Lower lobe of right lung (tissue), 2 donors: Measurements from ENCODE around the gene KIZ. TPM values are rescaled to one million over a fixed set of nuclear protein-coding genes. Genes with fewer than 3 reads are reported as not detected.

Experiments used
- ATAC-seq, 2 donors: fragments of 200-7000 bp; cut with Tn5 transposase; one replicate each; pipeline ENCODE4 v1.9.1; 2020 to 2022; ENCODE audit warnings: mild to moderate bottlenecking in 2 of 2, moderate library complexity in 2 of 2
- DNase-seq: peaks from one replicate; pipeline ENCODE4 v3.0.0-alpha.2; 2020
- H3K27ac ChIP-seq: fragments of 200-600 bp; one replicate; pipeline ENCODE4 v1.8.0; 2022
- H3K27me3 ChIP-seq: fragments of 200-600 bp; one replicate; pipeline ENCODE4 v1.8.0; 2022; ENCODE audit warnings: low read depth
- H3K36me3 ChIP-seq: fragments of 200-600 bp; one replicate; pipeline ENCODE4 v1.8.0; 2022; ENCODE audit warnings: mild to moderate bottlenecking
- H3K4me1 ChIP-seq: fragments of 200-600 bp; one replicate; pipeline ENCODE4 v1.8.0; 2022
- H3K4me3 ChIP-seq: fragments of 200-600 bp; one replicate; pipeline ENCODE4 v1.8.0; 2022; ENCODE audit warnings: mild to moderate bottlenecking
- H3K9me3 ChIP-seq: fragments of 200-600 bp; one replicate; pipeline ENCODE4 v1.8.0; 2022
- intact Hi-C: fragments of 100-400 bp; cut with DNase I; formaldehyde crosslinking; loops from one replicate; pipeline ENCODE4 v1.11.0; 2022
- total RNA-seq: library from RNA; stranded (reverse); fragmentation: NEBNext Ultra II Directional; extraction: Animal tissue kit (Norgen Biotek cat#: 25700); gene quantifications from one replicate; pipeline ENCODE4 v1.2.1, GENCODE V29; 2021
- TF ChIP-seq, protein P1 (sequence below): fragments of 200-600 bp; IDR thresholded peaks from one replicate; pipeline ENCODE4 v1.8.0; 2022; ENCODE audit warnings: antibody characterized with exemption, mild to moderate bottlenecking
- donor health status: DM: no; HTN: yes; CAD: no; lungs with severe emphysema.

KIZ gene
- total RNA-seq, 1 donor from 2014 or later: 19.2 TPM

GRCh38 chr20:21172626-21173025, 46.7 kb downstream of the KIZ start:
- ATAC-seq (no peak), DNase-seq (no peak)
- TF ChIP-seq, protein P1, sequence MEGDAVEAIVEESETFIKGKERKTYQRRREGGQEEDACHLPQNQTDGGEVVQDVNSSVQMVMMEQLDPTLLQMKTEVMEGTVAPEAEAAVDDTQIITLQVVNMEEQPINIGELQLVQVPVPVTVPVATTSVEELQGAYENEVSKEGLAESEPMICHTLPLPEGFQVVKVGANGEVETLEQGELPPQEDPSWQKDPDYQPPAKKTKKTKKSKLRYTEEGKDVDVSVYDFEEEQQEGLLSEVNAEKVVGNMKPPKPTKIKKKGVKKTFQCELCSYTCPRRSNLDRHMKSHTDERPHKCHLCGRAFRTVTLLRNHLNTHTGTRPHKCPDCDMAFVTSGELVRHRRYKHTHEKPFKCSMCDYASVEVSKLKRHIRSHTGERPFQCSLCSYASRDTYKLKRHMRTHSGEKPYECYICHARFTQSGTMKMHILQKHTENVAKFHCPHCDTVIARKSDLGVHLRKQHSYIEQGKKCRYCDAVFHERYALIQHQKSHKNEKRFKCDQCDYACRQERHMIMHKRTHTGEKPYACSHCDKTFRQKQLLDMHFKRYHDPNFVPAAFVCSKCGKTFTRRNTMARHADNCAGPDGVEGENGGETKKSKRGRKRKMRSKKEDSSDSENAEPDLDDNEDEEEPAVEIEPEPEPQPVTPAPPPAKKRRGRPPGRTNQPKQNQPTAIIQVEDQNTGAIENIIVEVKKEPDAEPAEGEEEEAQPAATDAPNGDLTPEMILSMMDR: no peak
- Histone ChIP-seq H3K27me3 (no peaks in the 10 kb centered on the region), H3K27ac (no peak overlapping the region), H3K9me3 (peaks cover 7% of the 10 kb centered on the region), H3K4me3 (no peak overlapping the region), H3K4me1 (no peaks in the 10 kb centered on the region), H3K36me3 (no peaks in the 10 kb centered on the region)
- intact Hi-C loops: no loop called here

DNA sequence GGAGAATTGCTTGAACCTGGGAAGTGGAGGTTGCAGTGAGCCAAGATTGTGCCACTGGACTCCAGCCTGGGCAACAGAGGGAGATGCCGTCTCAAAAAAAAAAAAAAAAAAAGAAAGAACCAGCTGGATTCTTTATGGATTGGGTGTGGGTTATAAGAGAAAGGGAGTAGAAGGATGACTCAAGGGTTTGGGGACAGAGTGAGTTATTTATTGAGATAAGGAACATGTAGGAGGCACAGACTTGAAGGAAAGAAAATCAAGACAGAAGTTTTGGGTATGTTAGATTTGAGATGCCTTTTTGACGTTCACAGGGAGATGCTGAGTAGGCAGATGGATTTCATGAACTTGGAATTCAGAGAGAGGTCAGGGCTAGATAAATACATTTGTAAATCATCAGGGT, 47.6 kb downstream of the KIZ start:
- no peaks in the 10 kb centered on the region for H3K27me3 ChIP-seq
- H3K9me3 ChIP-seq: peaks cover 12% of the 10 kb centered on the region
- no peak overlapping the region for H3K4me3 ChIP-seq
- DNase-seq (no peak), ATAC-seq (no peak)
- H3K4me1 ChIP-seq: no peaks in the 10 kb centered on the region
- H3K36me3 ChIP-seq: no peaks in the 10 kb centered on the region
- H3K27ac ChIP-seq: no peak overlapping the region
- TF ChIP-seq, protein P1: no peak
- intact Hi-C loops: no loop called here

DNA sequence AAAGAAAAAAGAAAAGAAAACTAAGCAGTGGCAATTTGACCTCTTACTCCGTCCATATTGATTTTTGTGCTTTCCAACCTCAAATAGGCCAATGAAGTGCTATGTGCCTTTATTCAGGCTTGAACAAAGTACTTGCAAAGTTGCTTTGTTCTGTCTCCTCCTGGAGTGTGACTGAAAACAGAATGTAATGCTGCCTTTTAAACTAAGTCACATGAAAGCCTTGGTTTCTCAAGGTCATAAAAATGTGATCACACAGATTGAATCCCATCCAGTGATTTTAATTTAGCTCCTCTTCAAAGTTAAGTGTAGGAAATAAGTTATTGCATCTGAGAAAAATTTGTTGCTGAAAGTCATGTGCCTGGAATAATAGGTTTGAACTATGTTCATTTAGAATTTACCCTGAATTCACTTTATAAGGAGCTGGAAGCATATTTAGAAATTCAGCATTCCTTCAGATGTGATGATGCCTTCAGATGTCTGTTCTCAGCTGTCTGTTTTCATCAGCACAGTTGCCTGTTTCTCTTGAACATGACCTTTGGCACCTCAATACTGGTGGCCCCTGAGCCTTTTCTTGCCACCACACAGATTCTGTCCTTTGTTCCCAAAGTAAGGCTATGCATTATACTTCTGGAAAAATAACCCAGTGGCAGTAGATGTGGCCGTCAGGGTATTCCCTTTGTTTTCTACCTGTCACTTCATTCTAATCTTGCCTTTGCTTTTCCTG, 48.8 kb downstream of the KIZ start:
- no peaks in the 10 kb centered on the region for H3K36me3 ChIP-seq
- TF ChIP-seq, protein P1: no peak
- H3K4me1 ChIP-seq: no peaks in the 10 kb centered on the region
- intact Hi-C loops: no loop called here
- H3K27ac ChIP-seq: no peak overlapping the region
- H3K27me3 ChIP-seq: no peaks in the 10 kb centered on the region
- ATAC-seq (no peak), DNase-seq (no peak)
- no peak overlapping the region for H3K4me3 ChIP-seq
- peaks cover 12% of the 10 kb centered on the region for H3K9me3 ChIP-seq

GRCh38 chr20:21175433-21175832, 49.6 kb downstream of the KIZ start:
- Histone ChIP-seq H3K4me3 (no peak overlapping the region), H3K27ac (no peak overlapping the region), H3K9me3 (peaks cover 12% of the 10 kb centered on the region), H3K27me3 (no peaks in the 10 kb centered on the region), H3K4me1 (no peaks in the 10 kb centered on the region), H3K36me3 (no peaks in the 10 kb centered on the region)
- intact Hi-C loops: no loop called here
- DNase-seq: no peak
- TF ChIP-seq, protein P1: no peak
- ATAC-seq: no peak

GRCh38 chr20:21177767-21178166, 51.9 kb downstream of the KIZ start:
- H3K36me3 ChIP-seq: no peaks in the 10 kb centered on the region

More at GRCh38 chr20:21177767-21178166, 51.9 kb downstream of the KIZ start:
- no peak for ATAC-seq
- Histone ChIP-seq H3K27me3 (no peaks in the 10 kb centered on the region), H3K27ac (no peak overlapping the region), H3K9me3 (peaks cover 12% of the 10 kb centered on the region), H3K4me1 (no peaks in the 10 kb centered on the region), H3K4me3 (no peak overlapping the region)
- DNase-seq: no peak
- TF ChIP-seq, protein P1: no peak
- intact Hi-C loops: no loop called here
